Neuronal stem cell (in vitro differentiated cells): Measurements from ENCODE around the gene EGFL6.
"Not testable (repeated sequence)": the region's sequence is repeated elsewhere in the genome, so short reads cannot be mapped to it uniquely, and the experiment has no call there.

ENCODE experiments used
- DNase-seq: peaks from one replicate; pipeline ENCODE4 v3.0.0-alpha.2; 2013; ENCODE audit warnings: low spot score
- H2AFZ ChIP-seq: one replicate; pipeline ENCODE4 v1.6.1; 2013; ENCODE audit warnings: mild to moderate bottlenecking, low read length, inconsistent platforms
- H2AK5ac ChIP-seq: 2 replicates; pipeline ENCODE4 v1.6.1; 2013; ENCODE audit warnings: low read depth, mild to moderate bottlenecking, inconsistent platforms, low read length, moderate library complexity, mixed read lengths
- H2BK120ac ChIP-seq: 2 replicates; pipeline ENCODE4 v1.6.1; 2013; ENCODE audit warnings: low read depth, mild to moderate bottlenecking, inconsistent platforms, low read length, moderate library complexity, mixed read lengths
- H2BK12ac ChIP-seq: one replicate; pipeline ENCODE4 v1.6.1; 2013; ENCODE audit warnings: low read length, inconsistent platforms
- H2BK15ac ChIP-seq: 2 replicates; pipeline ENCODE4 v1.6.1; 2013; ENCODE audit warnings: mild to moderate bottlenecking, low read length, inconsistent platforms, mixed read lengths
- H2BK5ac ChIP-seq: one replicate; pipeline ENCODE4 v1.6.1; 2013; ENCODE audit warnings: inconsistent platforms, mild to moderate bottlenecking, low read length, moderate library complexity
- H3K14ac ChIP-seq: one replicate; pipeline ENCODE4 v1.6.1; 2013; ENCODE audit warnings: low read length, inconsistent platforms
- H3K18ac ChIP-seq: 2 replicates; pipeline ENCODE4 v1.6.1; 2013; ENCODE audit warnings: low read length, inconsistent platforms
- H3K23ac ChIP-seq: 2 replicates; pipeline ENCODE4 v1.6.1; 2013; ENCODE audit warnings: low read depth, mild to moderate bottlenecking, mixed read lengths, low read length, inconsistent platforms; ENCODE audit not compliant: poor library complexity
- H3K27ac ChIP-seq: replicated peaks from 3 replicates; pipeline ENCODE4 v1.5.1; 2013; ENCODE audit warnings: low read length, inconsistent platforms
- H3K27me3 ChIP-seq, 3 experiments: 2 replicates each; pipeline ENCODE4 v1.6.1; 2013; ENCODE audit warnings: low read length in 3 of 3, mild to moderate bottlenecking in 2 of 3, inconsistent platforms in 1 of 3, low read depth in 1 of 3, mixed read lengths in 1 of 3, moderate library complexity in 1 of 3; ENCODE audit not compliant: control insufficient read depth in 3 of 3, insufficient read depth in 3 of 3
- H3K36me3 ChIP-seq, 2 donors: replicated peaks in 1 of 2; 2 replicates each; pipeline ENCODE4 v1.6.1; 2013; ENCODE audit warnings: low read length in 2 of 2; ENCODE audit not compliant: control insufficient read depth in 2 of 2, insufficient read depth in 2 of 2
- H3K4ac ChIP-seq: 2 replicates; pipeline ENCODE4 v1.6.1; 2013; ENCODE audit warnings: inconsistent platforms, mild to moderate bottlenecking, low read length, moderate library complexity
- H3K4me1 ChIP-seq, 2 donors: 1 replicate in 1 of 2; 2 replicates in 1 of 2; pipeline ENCODE4 v1.6.1; 2013; ENCODE audit warnings: low read length in 2 of 2, low read depth in 1 of 2; ENCODE audit not compliant: control insufficient read depth in 2 of 2, insufficient read depth in 1 of 2
- H3K4me2 ChIP-seq: one replicate; pipeline ENCODE4 v1.6.1; 2013; ENCODE audit warnings: mild to moderate bottlenecking, low read length, inconsistent platforms; ENCODE audit not compliant: insufficient read depth, poor library complexity, severe bottlenecking
- H3K4me3 ChIP-seq, 2 donors: 2 replicates each; pipeline ENCODE4 v1.5.1; 2013; ENCODE audit warnings: low read length in 2 of 2, mild to moderate bottlenecking in 2 of 2, inconsistent platforms in 1 of 2, moderate library complexity in 1 of 2
- H3K79me1 ChIP-seq: one replicate; pipeline ENCODE4 v1.6.1; 2013; ENCODE audit warnings: low read depth, mild to moderate bottlenecking, inconsistent platforms, low read length, moderate library complexity
- H3K9ac ChIP-seq: one replicate; pipeline ENCODE4 v1.6.1; 2013; ENCODE audit warnings: mild to moderate bottlenecking, low read depth, low read length, inconsistent platforms; ENCODE audit not compliant: poor library complexity
- H3K9me3 ChIP-seq, 2 donors: replicated peaks in 1 of 2; 2 replicates each; pipeline versions ENCODE3 to v1.6.1; 2013; ENCODE audit warnings: low read length in 2 of 2, mild to moderate bottlenecking in 2 of 2, inconsistent platforms in 1 of 2, low read depth in 1 of 2, mixed read lengths in 1 of 2, moderate library complexity in 1 of 2; ENCODE audit not compliant: control insufficient read depth in 2 of 2, insufficient read depth in 1 of 2
- H4K8ac ChIP-seq: one replicate; pipeline ENCODE4 v1.6.1; 2013; ENCODE audit warnings: low read depth, mild to moderate bottlenecking, inconsistent platforms, low read length, moderate library complexity
- H4K91ac ChIP-seq: one replicate; pipeline ENCODE4 v1.6.1; 2013; ENCODE audit warnings: low read length, low read depth, mild to moderate bottlenecking, inconsistent platforms; ENCODE audit not compliant: poor library complexity
- WGBS, 2 donors: extraction: QIAGEN DNeasy Blood & Tissue Kit; methylation state at CpG; one replicate each; pipeline ENCODE4 v1.1.7; 2013; ENCODE audit warnings: missing lambda C conversion rate in 2 of 2, mixed read lengths in 1 of 2; ENCODE audit not compliant: insufficient read length in 2 of 2, insufficient replicate concordance in 1 of 2; ENCODE audit errors: extremely low coverage in 2 of 2; 5-methylcytosine and 5-hydroxymethylcytosine counted together

Gene EGFL6

GRCh38 chrX:13669755-13670154 lies 100.4 kb downstream of the EGFL6 start:
- H3K9me3 ChIP-seq, H3K27ac ChIP-seq, H3K4ac ChIP-seq: not testable (repeated sequence)

DNA sequence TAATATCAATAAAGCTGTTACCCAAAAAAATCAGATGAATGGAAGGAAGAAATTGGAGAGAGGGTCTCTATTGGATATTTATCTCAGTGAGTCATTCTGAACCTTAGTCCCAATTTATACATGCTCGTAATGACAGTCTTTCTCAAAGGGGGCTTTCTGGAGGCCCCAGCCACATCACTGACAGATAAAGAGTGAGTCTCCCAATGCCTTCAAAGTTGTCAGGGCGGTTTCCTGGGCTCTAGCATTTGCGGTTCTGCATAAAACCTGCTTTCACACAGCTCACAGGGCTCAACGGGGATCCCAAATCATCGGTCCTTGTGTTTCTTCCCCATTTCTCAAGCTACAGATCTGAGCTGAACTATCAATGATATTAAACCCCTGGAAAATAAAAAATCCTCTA lies 100.8 kb downstream of the EGFL6 start:
- no peak for DNase-seq
- no peaks in the 10 kb centered on the region for H3K27me3 ChIP-seq
- H2BK120ac ChIP-seq: no peak overlapping the region
- H3K4me2 ChIP-seq: no peak overlapping the region
- H3K9ac ChIP-seq: no peak overlapping the region
- H3K4ac ChIP-seq: no peak overlapping the region
- H3K23ac ChIP-seq: no peak overlapping the region
- H2AK5ac ChIP-seq: no peak overlapping the region
- H3K14ac ChIP-seq: no peak overlapping the region
- no peaks in the 10 kb centered on the region for H3K4me1 ChIP-seq
- no peak overlapping the region for H3K27ac ChIP-seq
- no peaks in the 10 kb centered on the region for H3K9me3 ChIP-seq
- H3K36me3 ChIP-seq: no peaks in the 10 kb centered on the region
- no peaks in the 10 kb centered on the region for H3K79me1 ChIP-seq
- H4K91ac ChIP-seq: no peak overlapping the region
- H2BK15ac ChIP-seq: no peak overlapping the region
- H2AFZ ChIP-seq: no peak overlapping the region
- H3K4me3 ChIP-seq: no peak overlapping the region
- no peak overlapping the region for H3K18ac ChIP-seq
- no peak overlapping the region for H2BK5ac ChIP-seq
- H2BK12ac ChIP-seq: no peak overlapping the region
- no CpG with 5 or more reads among the region's 5 CpGs for WGBS, 2 donors
- no peak overlapping the region for H4K8ac ChIP-seq

More at GRCh38 chrX:13669755-13670154, 100.4 kb downstream of the EGFL6 start:
- H3K4me1 ChIP-seq, H4K8ac ChIP-seq, H3K36me3 ChIP-seq, H4K91ac ChIP-seq, H3K23ac ChIP-seq, H2BK5ac ChIP-seq, H2AFZ ChIP-seq, H2BK120ac ChIP-seq, H3K27me3 ChIP-seq, H2BK15ac ChIP-seq, H3K4me3 ChIP-seq, H2AK5ac ChIP-seq, H3K18ac ChIP-seq, H3K79me1 ChIP-seq, H3K9ac ChIP-seq, DNase-seq, H3K4me2 ChIP-seq, H3K14ac ChIP-seq, H2BK12ac ChIP-seq: not testable (repeated sequence)
- WGBS, 2 donors: no CpG with 5 or more reads among the region's 8 CpGs

DNA sequence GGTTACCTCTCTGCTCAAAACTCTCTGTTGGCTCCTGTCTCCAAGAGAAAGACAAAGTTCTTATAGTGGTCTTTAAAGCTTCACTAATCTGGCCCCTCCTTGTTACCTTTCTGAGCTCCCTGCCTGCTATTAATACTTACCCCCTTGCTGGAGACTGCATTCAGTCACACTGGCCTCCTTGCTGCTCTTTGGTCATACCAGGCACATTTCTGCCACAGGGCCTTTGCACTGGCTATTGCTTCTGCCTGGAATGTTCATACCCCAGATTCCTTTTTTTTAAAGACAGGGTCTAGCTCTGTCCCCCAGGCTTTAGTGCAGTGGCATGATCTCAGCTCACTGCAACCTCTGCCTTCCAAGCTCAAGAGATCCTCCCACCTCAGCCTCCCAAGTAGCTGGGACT lies 103.6 kb downstream of the EGFL6 start:
- no peak overlapping the region for H3K9ac ChIP-seq
- H2AFZ ChIP-seq: no peak overlapping the region
- no peaks in the 10 kb centered on the region for H3K9me3 ChIP-seq
- H4K91ac ChIP-seq: no peak overlapping the region
- H3K79me1 ChIP-seq: no peaks in the 10 kb centered on the region
- no peak overlapping the region for H2BK15ac ChIP-seq
- no peak overlapping the region for H2BK12ac ChIP-seq
- H2BK120ac ChIP-seq: no peak overlapping the region
- no peaks in the 10 kb centered on the region for H3K27me3 ChIP-seq
- no peaks in the 10 kb centered on the region for H3K4me1 ChIP-seq
- no peak overlapping the region for H3K23ac ChIP-seq
- no peak overlapping the region for H2BK5ac ChIP-seq
- no peak overlapping the region for H3K27ac ChIP-seq
- no peaks in the 10 kb centered on the region for H3K36me3 ChIP-seq
- H3K18ac ChIP-seq: no peak overlapping the region
- no peak overlapping the region for H2AK5ac ChIP-seq
- no peak overlapping the region for H3K14ac ChIP-seq
- no peak overlapping the region for H3K4me2 ChIP-seq
- no peak overlapping the region for H3K4me3 ChIP-seq
- H3K4ac ChIP-seq: no peak overlapping the region
- H4K8ac ChIP-seq: no peak overlapping the region
- no peak for DNase-seq

DNA sequence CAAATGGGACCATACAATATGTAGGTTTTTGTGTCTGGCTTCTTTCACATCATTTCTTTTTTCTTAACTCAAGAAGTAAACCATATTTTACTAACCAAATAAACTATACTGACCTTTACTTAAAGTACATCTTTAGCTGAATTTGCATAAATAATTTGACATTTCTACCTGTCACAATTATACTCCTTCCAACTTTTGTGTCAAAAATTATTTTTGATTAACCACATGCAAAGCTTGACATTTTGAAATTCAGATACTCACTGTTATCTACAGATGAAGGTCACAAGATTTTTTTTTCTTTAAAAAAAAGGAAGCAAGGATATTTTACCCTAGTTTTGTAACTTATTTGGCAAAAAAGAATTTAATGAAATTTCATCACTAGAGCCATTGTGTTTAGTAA lies 107.5 kb downstream of the EGFL6 start:
- Histone ChIP-seq H3K4ac (no peak overlapping the region), H2AK5ac (no peak overlapping the region), H2BK15ac (no peak overlapping the region), H4K91ac (no peak overlapping the region), H3K18ac (no peak overlapping the region), H3K36me3 (no peaks in the 10 kb centered on the region), H3K9ac (no peak overlapping the region), H3K79me1 (no peaks in the 10 kb centered on the region), H3K23ac (no peak overlapping the region), H3K4me1 (no peaks in the 10 kb centered on the region), H3K27ac (no peak overlapping the region), H3K9me3 (no peaks in the 10 kb centered on the region), H3K4me3 (no peak overlapping the region), H4K8ac (no peak overlapping the region), H2BK12ac (no peak overlapping the region), H3K27me3 (no peaks in the 10 kb centered on the region), H3K4me2 (no peak overlapping the region), H2BK5ac (no peak overlapping the region), H3K14ac (no peak overlapping the region), H2AFZ (no peak overlapping the region), H2BK120ac (no peak overlapping the region)
- no peak for DNase-seq
